Adrenal gland (tissue), 5 donors: Measurements from ENCODE around the gene PSMC3.

ENCODE experiments used
- CTCF ChIP-seq, 6 experiments: fragments of 450-650 bp in 4 of 6; fragments of 200-600 bp in 2 of 6; sonication (generic) in 1 of 6; IDR thresholded peaks; 1 replicate in 5 of 6; 2 replicates in 1 of 6; pipeline versions ENCODE4 v1.5.1 to v1.8.0; 2016 to 2021; ENCODE audit warnings: antibody characterized with exemption in 6 of 6, mild to moderate bottlenecking in 2 of 6, moderate library complexity in 1 of 6
- POLR2A ChIP-seq, 2 donors: fragments of 450-650 bp; IDR thresholded peaks; one replicate each; pipeline ENCODE4 v1.6.1; 2017; ENCODE audit warnings: antibody characterized with exemption in 2 of 2, mild to moderate bottlenecking in 2 of 2, moderate library complexity in 1 of 2
- donor health status: DM: no; HTN: no; CAD: no.

GRCh38 chr11:47437746-47438418 lies 11.6 kb upstream of the PSMC3 start:
- TF ChIP-seq CTCF (IDR thresholded peaks at IDR 0.05) (peak in 1 of 6 experiments; percentile 10), POLR2A (IDR thresholded peaks at IDR 0.05) (peak in 1 of 2 donors; percentile 46)
